ENCODE data around the gene ACSM2A.
"Not testable (repeated sequence)": the region's sequence is repeated elsewhere in the genome, so short reads cannot be mapped to it uniquely, and the experiment has no call there.

The ACSM2A gene

GRCh38 chr16:20424129-20424866 is 27.0 kb upstream of the ACSM2A start:
- no peak for DNase-seq (ENCODE audit: low read depth)
- TF ChIP-seq CTCF (conservative IDR thresholded peaks at IDR 0.05; ENCODE audit: low read depth, low read length) = no peak
- no peak overlapping the region for H3K4me3 ChIP-seq (ENCODE audit: low read depth, low read length)

- DNase-seq (ENCODE audit: low read depth); H3K4me3 ChIP-seq (ENCODE audit: low read depth, low read length): not testable (repeated sequence)
These were observed 23.9 kb upstream of the ACSM2A start for GRCh38 chr16:20427401-20427797.

GRCh38 chr16:20429499-20429898 is 21.8 kb upstream of the ACSM2A start:
- H3K4me3 ChIP-seq (ENCODE audit: low read depth, low read length); DNase-seq (ENCODE audit: low read depth): not testable (repeated sequence)

GRCh38 chr16:20430480-20430879 is 20.8 kb upstream of the ACSM2A start:
- not testable (repeated sequence) for DNase-seq (ENCODE audit: low read depth); H3K4me3 ChIP-seq (ENCODE audit: low read depth, low read length)

- H3K4me3 ChIP-seq (ENCODE audit: low read depth, low read length) = no peak overlapping the region
- TF ChIP-seq CTCF (conservative IDR thresholded peaks at IDR 0.05; ENCODE audit: low read depth, low read length) = no peak
- DNase-seq (ENCODE audit: low read depth) = no peak
These were observed 20.4 kb upstream of the ACSM2A start for GRCh38 chr16:20430948-20431347.

- not testable (repeated sequence) for DNase-seq (ENCODE audit: low read depth); H3K4me3 ChIP-seq (ENCODE audit: low read depth, low read length)
These were observed 12.4 kb upstream of the ACSM2A start for GRCh38 chr16:20438950-20439349.

- not testable (repeated sequence) for H3K4me3 ChIP-seq (ENCODE audit: low read depth, low read length); DNase-seq (ENCODE audit: low read depth)
These were observed 11.5 kb upstream of the ACSM2A start for GRCh38 chr16:20439820-20440231.

GRCh38 chr16:20440731-20441130 is 10.6 kb upstream of the ACSM2A start:
- not testable (repeated sequence) for DNase-seq (ENCODE audit: low read depth); H3K4me3 ChIP-seq (ENCODE audit: low read depth, low read length)

GRCh38 chr16:20441191-20441590 is 10.1 kb upstream of the ACSM2A start:
- no peak for DNase-seq (ENCODE audit: low read depth)
- no peak for TF ChIP-seq CTCF (conservative IDR thresholded peaks at IDR 0.05; ENCODE audit: low read depth, low read length)
- no peak overlapping the region for H3K4me3 ChIP-seq (ENCODE audit: low read depth, low read length)

GRCh38 chr16:20441859-20442258 is 9.5 kb upstream of the ACSM2A start:
- not testable (repeated sequence) for DNase-seq (ENCODE audit: low read depth); H3K4me3 ChIP-seq (ENCODE audit: low read depth, low read length)

- not testable (repeated sequence) for DNase-seq (ENCODE audit: low read depth); H3K4me3 ChIP-seq (ENCODE audit: low read depth, low read length)
These were observed 4.5 kb upstream of the ACSM2A start for GRCh38 chr16:20446652-20447393.

GRCh38 chr16:20453633-20454032 is 2.3 kb downstream of the ACSM2A start:
- not testable (repeated sequence) for DNase-seq (ENCODE audit: low read depth); H3K4me3 ChIP-seq (ENCODE audit: low read depth, low read length)

GRCh38 chr16:20459227-20459626 is 7.9 kb downstream of the ACSM2A start:
- not testable (repeated sequence) for DNase-seq (ENCODE audit: low read depth); H3K4me3 ChIP-seq (ENCODE audit: low read depth, low read length)

- DNase-seq (ENCODE audit: low read depth); H3K4me3 ChIP-seq (ENCODE audit: low read depth, low read length): not testable (repeated sequence)
These were observed 9.0 kb downstream of the ACSM2A start for GRCh38 chr16:20460313-20460712.

GRCh38 chr16:20468954-20469353 is 17.6 kb downstream of the ACSM2A start:
- not testable (repeated sequence) for H3K4me3 ChIP-seq (ENCODE audit: low read depth, low read length); DNase-seq (ENCODE audit: low read depth)

- not testable (repeated sequence) for DNase-seq (ENCODE audit: low read depth); H3K4me3 ChIP-seq (ENCODE audit: low read depth, low read length)
These were observed 18.6 kb downstream of the ACSM2A start for GRCh38 chr16:20469930-20470329.

Data from choroid plexus epithelial cell (primary cell).